Suprapubic skin (tissue), 4 donors: Measurements from ENCODE around the gene TMEM178B. TPM values are rescaled to one million over a fixed set of nuclear protein-coding genes. Genes with fewer than 3 reads are reported as not detected.
"Not testable (repeated sequence)": the region's sequence is repeated elsewhere in the genome, so short reads cannot be mapped to it uniquely, and the experiment has no call there.

ENCODE experiments used
- DNase-seq, 2 donors: peaks; one replicate each; pipeline ENCODE4 v3.0.0-alpha.2; 2019; ENCODE audit warnings: low spot score in 2 of 2
- H3K27ac ChIP-seq: fragments of 200-600 bp; sonication (generic); one replicate; pipeline ENCODE4 v1.5.1; 2019
- H3K27me3 ChIP-seq: fragments of 200-600 bp; sonication (generic); one replicate; pipeline ENCODE4 v1.5.1; 2019
- H3K36me3 ChIP-seq: fragments of 200-600 bp; sonication (generic); one replicate; pipeline ENCODE4 v1.5.1; 2019
- H3K4me1 ChIP-seq: fragments of 200-600 bp; sonication (generic); one replicate; pipeline ENCODE4 v1.5.1; 2019
- H3K4me3 ChIP-seq: fragments of 200-600 bp; sonication (generic); one replicate; pipeline ENCODE4 v1.5.1; 2019; ENCODE audit warnings: mild to moderate bottlenecking
- H3K9me3 ChIP-seq: fragments of 200-600 bp; sonication (generic); one replicate; pipeline ENCODE4 v1.5.1; 2019
- CTCF ChIP-seq, 2 donors: fragments of 200-600 bp in 1 of 2; fragments of 450-650 bp in 1 of 2; sonication (generic) in 1 of 2; IDR thresholded peaks; one replicate each; pipeline ENCODE4 v1.5.1; 2016 to 2019; ENCODE audit warnings: antibody characterized with exemption in 2 of 2, mild to moderate bottlenecking in 1 of 2, moderate library complexity in 1 of 2
- EP300 ChIP-seq: sonication (generic); formaldehyde crosslinking; IDR thresholded peaks from one replicate; pipeline ENCODE4 v1.6.1; 2017; ENCODE audit warnings: antibody characterized with exemption
- POLR2A ChIP-seq, 2 donors: fragments of 450-650 bp; IDR thresholded peaks; one replicate each; pipeline ENCODE4 v1.6.1; 2017; ENCODE audit warnings: antibody characterized with exemption in 2 of 2, mild to moderate bottlenecking in 2 of 2, moderate library complexity in 2 of 2
- POLR2AphosphoS5 ChIP-seq, 3 donors: sonication (generic); formaldehyde crosslinking; IDR thresholded peaks; one replicate each; pipeline ENCODE4 v1.6.1; 2017; ENCODE audit warnings: antibody characterized with exemption in 3 of 3
- WGBS: methylation state at CpG from one replicate; pipeline ENCODE4 v1.1.5; 2018; 5-methylcytosine and 5-hydroxymethylcytosine counted together
- total RNA-seq, 4 donors: library from RNA; depleted of rRNA; stranded (reverse); fragments of >200 nt; gene quantifications; one replicate each; pipeline ENCODE4 v1.1.0, GENCODE V29; 2016

The TMEM178B gene
- total RNA-seq, 4 donors from 2014 or later: 0.34 to 1.6 (median 0.72) TPM

DNA sequence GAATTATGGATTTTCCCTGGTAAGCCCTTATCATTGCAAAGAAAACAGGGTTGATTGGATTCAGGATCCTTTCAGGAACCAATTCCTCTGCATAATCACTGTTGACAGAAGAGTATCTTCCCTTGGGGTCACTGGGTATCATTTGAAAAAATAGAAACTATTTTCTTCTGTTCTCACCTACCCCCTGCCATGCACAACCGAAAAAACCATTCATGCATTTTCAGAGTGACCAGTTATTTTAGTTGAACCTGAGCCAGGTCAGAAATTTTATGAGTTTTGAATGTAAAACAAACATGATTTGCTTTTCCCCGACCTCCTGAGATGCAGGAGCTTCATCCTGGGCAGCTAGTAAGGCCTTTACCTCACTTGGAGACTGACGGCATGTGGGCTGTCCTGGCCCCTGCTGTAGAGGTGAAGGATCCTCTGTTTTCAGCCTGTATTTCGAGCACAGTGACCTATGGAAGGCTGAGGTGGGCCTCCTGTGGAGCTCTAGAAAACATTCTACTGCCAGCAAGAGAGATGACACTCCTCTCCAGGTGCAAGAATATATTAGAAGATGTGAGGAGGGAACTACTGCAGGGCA is 30.1 kb downstream of the TMEM178B start:
- Histone ChIP-seq H3K4me1 (no peaks in the 10 kb centered on the region), H3K4me3 (no peak overlapping the region), H3K27me3 (no peaks in the 10 kb centered on the region), H3K36me3 (no peaks in the 10 kb centered on the region), H3K9me3 (no peaks in the 10 kb centered on the region), H3K27ac (no peak overlapping the region)
- DNase-seq: no peak
- no peak for TF ChIP-seq POLR2AphosphoS5 (IDR thresholded peaks at IDR 0.05)
- TF ChIP-seq EP300: no peak
- TF ChIP-seq POLR2A (IDR thresholded peaks at IDR 0.05): no peak
- no peak for TF ChIP-seq CTCF (IDR thresholded peaks at IDR 0.05)
- WGBS: 54% methylated on average over 4 of the region's 4 CpGs

DNA sequence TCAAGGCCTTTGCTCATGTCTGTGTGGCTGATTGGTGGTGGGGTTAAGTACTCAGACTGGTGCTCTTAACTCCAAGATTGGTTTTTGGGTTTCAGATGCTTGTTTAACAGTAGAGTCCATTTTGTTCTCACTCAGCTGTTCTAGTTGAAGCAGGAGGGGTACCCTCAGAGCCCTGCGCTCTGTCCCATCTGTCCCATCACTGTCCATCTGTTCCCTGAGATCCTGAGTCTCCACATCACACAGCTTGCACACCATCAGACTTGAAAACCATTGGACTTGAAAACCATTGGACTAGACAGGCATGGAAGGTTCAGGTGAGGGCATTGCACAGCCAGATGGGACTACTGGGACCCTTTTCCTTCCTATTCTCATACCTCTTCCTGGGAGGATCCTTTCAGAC is 39.3 kb downstream of the TMEM178B start:
- H3K9me3 ChIP-seq: no peaks in the 10 kb centered on the region
- TF ChIP-seq POLR2AphosphoS5 (IDR thresholded peaks at IDR 0.05) (no peak), POLR2A (IDR thresholded peaks at IDR 0.05) (no peak), EP300 (no peak), CTCF (IDR thresholded peaks at IDR 0.05) (no peak)
- no peak for DNase-seq
- no peaks in the 10 kb centered on the region for H3K36me3 ChIP-seq
- H3K27me3 ChIP-seq: no peaks in the 10 kb centered on the region
- H3K4me1 ChIP-seq: no peaks in the 10 kb centered on the region
- H3K4me3 ChIP-seq: no peak overlapping the region
- H3K27ac ChIP-seq: no peak overlapping the region
- WGBS: 93% methylated on average over 1 of the region's 1 CpG

GRCh38 chr7:141114029-141114664 is 40.3 kb downstream of the TMEM178B start:
- H3K4me3 ChIP-seq: no peak overlapping the region
- H3K27ac ChIP-seq: no peak overlapping the region
- H3K9me3 ChIP-seq: no peaks in the 10 kb centered on the region
- H3K27me3 ChIP-seq: no peaks in the 10 kb centered on the region
- DNase-seq: no peak
- WGBS: 63% methylated on average over 2 of the region's 2 CpGs
- no peaks in the 10 kb centered on the region for H3K4me1 ChIP-seq
- no peak for TF ChIP-seq POLR2A (IDR thresholded peaks at IDR 0.05)
- no peak for TF ChIP-seq EP300
- TF ChIP-seq POLR2AphosphoS5 (IDR thresholded peaks at IDR 0.05): no peak
- TF ChIP-seq CTCF (IDR thresholded peaks at IDR 0.05): no peak
- H3K36me3 ChIP-seq: no peaks in the 10 kb centered on the region

- H3K36me3 ChIP-seq: no peaks in the 10 kb centered on the region
- no peaks in the 10 kb centered on the region for H3K27me3 ChIP-seq
- no peak overlapping the region for H3K4me3 ChIP-seq
- WGBS: 80% methylated on average over 3 of the region's 3 CpGs
- H3K27ac ChIP-seq: no peak overlapping the region
- H3K4me1 ChIP-seq: no peaks in the 10 kb centered on the region
- H3K9me3 ChIP-seq: no peaks in the 10 kb centered on the region
- no peak for TF ChIP-seq CTCF (IDR thresholded peaks at IDR 0.05)
- no peak for DNase-seq
These were observed 42.1 kb downstream of the TMEM178B start for GRCh38 chr7:141115965-141116364.

DNA sequence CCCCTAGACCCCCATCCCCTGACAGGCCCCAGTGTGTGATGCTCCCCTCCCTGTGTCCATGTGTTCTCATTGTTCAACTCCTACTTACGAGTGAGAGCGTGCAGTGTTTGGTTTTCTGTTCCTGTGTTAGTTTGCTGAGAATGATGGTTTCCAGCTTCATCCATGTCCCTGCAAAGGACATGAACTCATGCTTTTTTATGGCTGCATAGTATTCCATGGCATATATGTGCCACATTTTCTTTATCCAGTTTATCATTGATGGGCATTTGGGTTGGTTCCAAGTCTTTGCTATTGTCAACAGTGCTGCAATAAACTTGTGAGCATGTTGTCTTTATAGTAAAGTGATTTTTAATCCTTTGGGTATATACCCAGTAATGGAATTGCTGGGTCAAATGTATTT is 42.8 kb downstream of the TMEM178B start:
- not testable (repeated sequence) for H3K27me3 ChIP-seq, H3K36me3 ChIP-seq, H3K4me1 ChIP-seq, H3K9me3 ChIP-seq, DNase-seq, H3K4me3 ChIP-seq, H3K27ac ChIP-seq
- 91% methylated on average over 2 of the region's 2 CpGs for WGBS

DNA sequence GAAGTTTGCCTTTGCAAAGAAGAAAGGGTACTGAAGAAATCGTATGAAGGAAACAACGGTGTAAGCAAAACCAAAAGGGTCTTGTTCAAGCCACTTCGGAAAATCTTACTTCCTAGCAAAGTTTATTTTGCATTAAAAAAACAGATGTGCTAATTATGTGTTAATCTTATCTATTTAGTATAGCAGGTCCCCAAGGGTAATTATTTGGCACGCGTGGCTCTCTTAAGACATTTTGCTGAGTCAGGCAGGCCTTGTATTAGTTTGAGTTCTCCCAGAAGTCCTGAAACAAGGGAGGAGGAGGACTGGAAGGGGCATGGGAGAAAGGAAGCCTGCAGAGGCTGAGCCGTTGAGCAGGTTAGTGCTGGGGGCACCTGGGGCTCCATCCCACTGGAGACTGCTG is 44.9 kb downstream of the TMEM178B start:
- Histone ChIP-seq H3K36me3 (no peaks in the 10 kb centered on the region), H3K4me1 (no peaks in the 10 kb centered on the region), H3K9me3 (no peaks in the 10 kb centered on the region), H3K27ac (no peak overlapping the region), H3K4me3 (no peak overlapping the region), H3K27me3 (no peaks in the 10 kb centered on the region)
- DNase-seq: no peak
- 75% methylated on average over 6 of the region's 6 CpGs for WGBS
- no peak for TF ChIP-seq POLR2AphosphoS5 (IDR thresholded peaks at IDR 0.05)
- no peak for TF ChIP-seq POLR2A (IDR thresholded peaks at IDR 0.05)
- TF ChIP-seq CTCF (IDR thresholded peaks at IDR 0.05): no peak
- no peak for TF ChIP-seq EP300
